NCI-H510A (cell line): ENCODE measurements around the gene C10orf143.

ENCODE experiments used
- DNase-seq: peaks from one replicate; lab custom pipeline; 2025; lab: John Stamatoyannopoulos, UW

C10orf143 gene

DNA sequence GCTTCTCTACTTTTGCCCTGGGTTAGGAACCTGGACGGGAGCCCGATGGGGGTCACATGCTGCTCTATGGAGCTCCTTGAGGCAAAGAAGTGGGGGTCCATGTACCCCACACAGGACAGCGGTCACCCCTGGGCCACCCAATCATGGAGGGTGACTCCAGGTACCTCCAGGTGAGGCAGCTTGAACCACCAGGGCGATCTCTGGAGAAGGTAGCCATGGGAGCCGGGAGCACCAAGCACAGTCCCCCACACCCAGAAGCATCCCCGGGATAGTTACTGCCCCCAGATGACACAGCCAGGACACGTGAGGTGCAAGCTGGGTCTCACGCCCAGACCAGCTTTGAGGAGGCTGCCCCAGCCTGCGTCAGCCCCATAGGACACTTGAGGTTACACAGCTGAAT is 58.4 kb downstream of the C10orf143 start:
- DNase-seq, result no peak

DNA sequence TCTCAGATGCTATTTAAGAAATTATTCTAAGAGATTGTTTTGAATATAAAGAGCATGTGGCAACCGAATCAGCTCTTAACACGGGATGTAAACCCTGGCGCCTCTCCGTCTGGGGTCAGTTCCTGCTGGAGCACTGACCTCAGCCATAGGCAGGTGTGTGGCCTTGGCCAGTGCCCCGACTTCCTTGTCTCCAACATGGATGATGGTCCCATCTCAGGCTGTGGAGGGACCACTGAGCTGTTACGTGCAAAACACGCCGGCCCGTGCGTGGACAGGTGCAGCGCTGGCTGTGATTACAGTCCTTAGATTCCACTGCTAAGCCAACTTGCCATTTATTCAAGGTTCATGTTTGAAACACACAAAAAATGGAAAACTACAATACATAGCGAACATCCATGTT is 59.9 kb downstream of the C10orf143 start:
- no peak for DNase-seq

DNA sequence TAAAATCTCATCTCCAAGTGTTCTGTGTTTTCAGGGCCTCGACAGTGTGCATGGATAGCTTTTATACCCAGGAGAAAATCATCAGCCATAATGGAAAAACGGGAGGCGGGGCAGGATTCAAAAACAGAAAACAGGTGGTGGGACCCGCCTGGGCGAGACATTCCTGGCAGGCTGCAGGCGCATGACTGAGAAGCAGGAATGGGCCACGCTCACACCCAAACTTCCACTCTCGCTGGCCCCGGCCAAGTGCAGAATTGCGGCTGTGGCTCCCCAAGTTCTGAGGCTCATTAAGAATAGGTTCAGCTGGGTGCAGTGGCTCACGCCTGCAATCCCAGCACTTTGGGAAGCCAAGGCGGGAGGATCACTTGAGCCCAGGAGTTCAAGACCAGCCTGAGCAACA is 60.6 kb downstream of the C10orf143 start:
- no peak for DNase-seq

DNA sequence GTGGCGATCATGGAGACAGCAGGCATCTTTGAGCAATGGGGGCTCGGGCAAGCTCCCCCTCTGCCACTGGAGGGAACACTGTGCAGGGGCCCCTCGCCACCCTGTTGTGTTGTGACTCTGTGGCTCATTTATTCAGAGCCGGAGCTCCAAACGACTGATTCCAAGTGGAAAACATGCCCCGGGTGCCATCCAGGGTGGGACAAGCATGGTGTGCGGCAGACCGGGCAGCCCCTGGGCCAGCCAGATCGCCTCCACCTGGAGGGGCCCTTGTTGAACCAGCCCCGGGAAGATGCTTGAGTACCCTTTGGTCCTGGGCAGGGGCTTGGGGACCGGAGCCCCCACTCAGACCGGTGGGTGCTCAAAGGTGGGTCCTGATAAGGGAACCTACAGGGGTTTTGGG is 61.4 kb downstream of the C10orf143 start:
- no peak for DNase-seq

DNA sequence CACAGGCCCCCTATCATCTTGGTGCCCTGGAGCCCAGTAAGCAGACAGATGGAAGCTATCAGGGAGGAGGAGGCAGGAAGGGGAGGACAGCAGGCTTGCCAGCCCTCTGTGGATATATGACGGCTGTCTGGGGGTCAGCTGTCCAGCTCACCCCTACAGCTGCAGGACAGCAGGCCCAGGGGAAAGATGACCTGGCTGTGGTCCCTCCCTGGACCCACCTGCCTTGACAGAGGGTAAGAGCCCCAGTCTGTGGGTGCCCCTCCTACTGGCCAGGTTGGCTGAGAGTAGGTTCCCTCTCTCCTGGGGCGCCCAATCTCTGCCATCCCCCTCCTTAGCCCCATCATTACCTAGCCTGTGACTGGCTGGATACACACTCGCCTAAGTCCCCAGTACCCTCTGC is 62.5 kb downstream of the C10orf143 start:
- no peak for DNase-seq

DNA sequence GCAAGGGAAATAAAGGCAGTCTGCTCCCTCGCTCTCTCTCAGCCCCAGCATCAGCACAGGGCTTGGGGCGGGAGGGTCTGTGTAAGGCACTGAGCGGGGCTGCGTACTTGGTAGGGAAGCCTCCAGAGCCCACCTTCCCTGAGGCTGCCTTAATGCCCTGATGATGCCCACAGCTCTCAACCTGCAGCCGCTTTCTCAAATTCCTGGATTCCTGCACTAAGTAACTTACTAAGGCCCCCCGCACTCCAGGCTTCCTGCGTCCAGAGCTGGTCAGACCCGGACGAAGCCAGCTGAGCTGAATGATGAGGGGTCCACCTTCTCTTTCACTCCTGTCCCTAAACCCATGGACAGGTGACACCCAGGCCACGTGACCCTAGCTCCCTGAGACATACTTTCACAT is 63.3 kb downstream of the C10orf143 start:
- no peak for DNase-seq

DNA sequence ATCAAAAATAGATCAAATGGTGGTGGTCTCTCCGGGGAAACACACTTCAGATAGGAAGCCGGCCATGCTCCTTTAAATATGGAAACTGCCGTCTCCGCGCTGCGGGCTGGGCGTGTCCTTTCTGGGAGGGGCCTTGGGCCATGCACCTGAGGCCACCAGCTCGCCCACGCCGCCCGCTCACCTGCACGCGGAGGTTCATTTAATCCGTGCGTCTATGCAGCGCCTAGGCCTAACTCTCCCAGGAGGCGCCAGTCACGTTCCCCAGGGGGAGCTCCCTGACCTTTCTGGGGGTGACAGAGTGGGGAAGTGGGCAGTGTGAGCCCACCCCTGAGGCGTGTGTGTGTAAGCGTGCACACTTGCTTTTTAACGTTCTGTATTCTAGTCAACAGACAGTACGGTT is 64.0 kb downstream of the C10orf143 start:
- DNase-seq, result no peak

DNA sequence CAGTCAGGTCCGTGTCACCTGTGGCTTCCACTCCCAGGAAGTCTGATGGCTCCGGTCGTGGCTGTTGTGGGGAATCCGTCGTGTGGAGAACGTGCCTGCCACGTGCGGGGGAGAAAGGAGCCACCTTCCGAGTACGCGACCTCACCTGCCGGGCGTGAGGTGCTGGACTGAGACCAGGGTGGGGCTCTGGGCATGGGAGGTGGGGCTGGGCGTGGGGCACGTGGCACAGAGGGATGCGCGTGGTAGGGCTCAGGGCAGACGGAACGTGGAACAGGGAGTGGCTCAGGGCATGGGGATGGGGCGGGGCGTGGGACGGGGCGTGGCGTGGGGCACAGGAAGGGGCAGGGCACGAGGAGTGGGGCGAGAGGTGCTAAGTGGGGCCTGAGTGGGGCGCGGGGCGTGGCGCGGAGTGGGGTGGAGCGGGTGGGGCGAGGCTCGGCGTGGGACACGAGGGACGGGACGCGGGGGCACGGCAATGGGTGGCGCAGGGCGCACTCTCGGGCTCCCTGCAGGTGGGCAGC is 64.8 kb downstream of the C10orf143 start:
- DNase-seq, result no peak

DNA sequence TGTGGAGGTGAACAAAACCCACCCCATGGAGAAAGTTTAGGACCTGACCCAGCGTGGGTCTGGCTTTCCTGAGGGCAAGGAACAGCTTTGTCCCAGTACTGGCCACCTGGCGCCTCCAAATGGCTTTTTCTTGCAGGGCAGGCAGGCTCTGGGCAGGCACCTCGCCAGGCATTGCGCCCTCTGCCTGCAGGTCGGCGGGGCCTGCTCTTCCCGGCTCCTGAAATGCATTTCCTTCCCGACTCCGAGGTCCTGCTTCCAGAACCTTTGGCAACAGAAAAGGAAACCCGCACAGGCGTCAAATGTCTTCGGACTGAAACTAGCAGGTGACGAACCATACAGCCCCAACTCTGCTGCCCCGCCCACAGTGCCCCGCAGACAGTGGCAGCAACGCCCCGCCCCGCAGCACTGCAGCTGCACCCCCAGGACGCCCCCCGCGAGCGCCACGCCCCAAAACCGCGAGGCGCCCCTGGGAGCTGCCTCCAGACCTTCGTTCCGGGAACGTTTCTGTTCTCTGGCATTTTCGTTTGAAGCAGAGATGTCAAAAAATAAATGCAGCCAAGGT is 65.5 kb downstream of the C10orf143 start:
- no peak for DNase-seq

DNA sequence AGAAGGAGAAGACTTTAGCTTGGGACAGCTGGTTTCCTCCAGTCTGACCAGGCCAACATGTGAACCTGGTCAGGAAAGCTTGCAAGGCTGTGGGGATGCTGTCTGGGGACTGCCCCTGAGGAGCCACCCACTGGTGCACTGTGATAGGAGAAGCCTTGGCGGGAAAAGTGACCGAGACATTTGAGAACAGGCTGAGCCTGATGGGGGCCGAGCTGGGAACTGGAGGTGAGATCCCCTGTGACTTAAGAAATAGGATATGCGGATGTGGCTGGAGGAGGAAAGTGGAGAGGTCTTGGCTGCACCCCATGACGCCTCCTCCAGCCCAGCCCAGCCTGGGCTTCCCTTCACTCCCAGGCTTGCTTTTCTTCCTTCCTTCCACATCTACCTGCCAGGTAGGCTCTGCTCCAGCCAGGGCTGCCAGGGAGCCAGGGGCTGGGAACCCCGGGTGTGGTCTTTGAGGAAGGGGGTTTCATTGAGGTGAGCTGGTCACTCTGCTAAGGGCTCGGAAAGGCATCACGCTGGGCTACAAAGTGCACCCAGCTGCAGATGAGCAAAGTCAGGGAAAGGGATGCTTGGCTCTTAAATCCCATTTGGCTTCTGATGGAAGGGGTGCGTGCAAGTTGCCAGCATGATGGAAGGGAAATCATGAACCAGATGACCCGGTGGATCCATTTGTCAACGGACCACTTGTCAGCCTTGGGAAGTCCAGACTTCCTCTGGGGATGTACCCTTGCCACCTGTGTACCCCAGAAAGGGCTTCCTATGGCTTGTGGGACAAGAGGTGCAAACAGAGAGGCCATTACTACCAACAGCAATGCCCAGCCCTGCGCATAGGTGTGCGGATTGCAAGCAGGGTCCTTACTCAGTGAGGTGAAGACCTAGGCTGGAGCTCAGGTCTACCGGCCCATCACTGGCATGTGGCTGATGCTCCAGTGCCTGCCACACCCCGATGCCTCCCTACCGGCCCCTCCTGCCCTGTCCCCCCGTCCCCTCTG is 66.3 kb downstream of the C10orf143 start:
- no peak for DNase-seq

DNA sequence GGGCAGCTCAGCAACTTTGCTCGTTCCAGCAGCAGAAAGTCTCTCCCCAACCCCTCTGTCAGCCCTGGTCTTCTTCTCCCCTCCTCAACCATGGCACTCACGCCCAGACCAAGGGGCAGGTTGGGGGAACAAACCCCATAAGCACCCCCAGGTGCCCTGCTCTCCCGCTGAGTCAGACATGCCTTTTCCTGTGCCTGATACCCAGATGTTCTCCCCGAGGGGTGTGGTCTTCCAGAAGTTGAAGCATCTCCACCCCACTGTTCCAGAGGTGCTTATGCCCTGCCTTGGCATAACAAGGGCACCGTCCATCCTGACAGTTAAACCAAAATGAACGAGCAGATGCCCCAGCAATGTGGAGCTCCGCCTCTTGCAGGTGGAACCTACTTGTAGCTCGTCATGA is 67.1 kb downstream of the C10orf143 start:
- no peak for DNase-seq

DNA sequence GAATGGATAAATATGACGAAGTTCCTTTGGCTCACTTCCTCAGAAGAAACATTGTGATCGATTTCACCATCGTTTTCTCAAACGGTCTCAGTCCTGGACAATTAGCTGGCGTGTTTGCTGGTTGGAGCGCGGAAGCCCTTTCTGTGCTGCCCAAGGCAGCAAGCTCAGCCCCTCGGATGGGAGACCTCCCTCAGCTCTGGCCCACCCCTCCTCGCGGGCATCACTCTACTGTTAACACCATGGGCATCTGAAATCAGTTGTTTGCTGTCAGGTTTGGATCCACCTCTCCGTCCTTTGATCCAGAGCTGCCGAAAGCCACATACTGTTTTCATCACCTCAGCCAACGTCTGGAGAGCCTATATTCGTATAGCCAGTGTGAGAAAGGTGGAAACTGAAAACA is 68.2 kb downstream of the C10orf143 start:
- no peak for DNase-seq

DNA sequence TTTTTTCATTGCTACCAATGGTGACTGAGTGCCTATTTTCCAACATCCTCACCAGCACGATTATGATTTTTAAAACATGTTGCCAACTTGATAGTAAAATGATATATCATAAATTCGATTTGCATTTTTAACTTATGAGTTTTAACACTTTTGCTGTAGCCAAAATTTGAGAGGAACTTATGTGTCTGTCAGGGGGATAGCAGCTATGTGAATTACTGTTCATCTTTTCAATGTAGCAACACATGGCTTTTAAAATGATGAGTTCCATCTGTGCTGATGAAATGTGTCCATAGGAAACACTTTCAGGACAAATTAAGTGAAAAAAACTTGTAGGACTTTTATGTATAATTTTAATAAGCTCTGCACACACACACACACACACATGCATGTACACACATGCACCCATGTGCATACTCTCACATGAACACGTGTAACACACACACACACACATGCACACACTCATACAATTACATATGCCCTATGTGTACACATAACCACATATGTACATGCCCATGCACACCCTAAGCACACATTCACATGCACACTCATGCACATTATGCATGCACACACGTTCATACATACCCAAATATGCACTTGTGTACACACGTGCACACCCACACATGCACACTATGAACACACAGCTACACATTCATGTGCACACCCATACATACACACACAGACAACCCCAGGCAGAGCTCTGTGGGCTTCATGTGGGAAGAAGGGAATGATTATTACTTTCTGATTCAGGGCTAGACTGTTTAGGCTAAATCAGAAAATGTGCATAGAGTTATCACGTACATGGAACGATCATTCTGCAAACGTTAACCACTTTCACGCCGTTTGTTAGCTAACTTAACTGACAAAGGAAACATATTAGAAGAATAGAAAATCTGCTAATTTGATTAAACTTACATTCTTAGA is 68.9 kb downstream of the C10orf143 start:
- DNase-seq, result no peak

DNA sequence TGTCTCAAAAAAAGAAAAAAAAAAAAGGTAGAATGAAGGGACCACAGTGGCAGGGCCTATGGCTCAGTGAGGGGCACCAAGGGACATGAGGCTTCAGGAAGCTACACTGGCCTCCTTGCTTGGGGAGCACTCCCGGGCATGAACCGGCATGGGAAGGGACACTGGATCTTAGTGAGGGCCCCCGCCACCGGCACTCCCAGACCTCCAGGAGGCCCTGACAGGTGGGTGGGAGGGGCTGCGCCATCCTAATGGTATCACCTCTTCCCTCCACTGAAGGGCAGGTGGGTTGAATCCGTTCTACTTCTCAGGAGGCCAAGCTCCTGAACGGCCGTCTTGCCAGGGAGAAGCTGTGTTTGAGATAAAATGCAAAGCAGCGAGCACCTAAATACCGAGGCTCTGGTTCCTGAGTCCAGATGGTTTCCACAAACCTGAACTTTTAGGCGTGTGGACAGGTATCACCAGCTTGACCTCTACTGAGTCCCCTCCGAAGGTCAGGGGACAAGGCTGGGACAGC is 69.8 kb downstream of the C10orf143 start:
- DNase-seq, result no peak

DNA sequence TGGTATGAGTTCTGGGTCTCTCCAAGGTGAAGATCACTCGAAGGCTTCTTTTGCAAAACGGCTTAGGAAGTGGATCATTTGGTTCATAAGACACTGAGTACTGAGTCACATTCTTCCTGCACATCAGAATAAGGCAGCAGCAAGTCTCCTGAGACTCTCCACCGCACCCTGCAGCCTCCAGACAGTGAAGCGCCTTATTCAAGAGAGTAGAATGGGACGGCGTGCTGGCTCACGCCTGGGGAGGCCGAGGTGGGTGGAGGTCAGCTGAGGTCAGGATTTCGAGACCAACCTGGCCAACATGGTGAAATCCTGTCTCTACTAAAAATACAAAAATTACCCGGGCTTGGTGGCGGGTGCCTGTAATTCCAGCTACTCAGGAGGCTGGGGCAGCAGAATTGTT is 70.3 kb downstream of the C10orf143 start:
- no peak for DNase-seq

DNA sequence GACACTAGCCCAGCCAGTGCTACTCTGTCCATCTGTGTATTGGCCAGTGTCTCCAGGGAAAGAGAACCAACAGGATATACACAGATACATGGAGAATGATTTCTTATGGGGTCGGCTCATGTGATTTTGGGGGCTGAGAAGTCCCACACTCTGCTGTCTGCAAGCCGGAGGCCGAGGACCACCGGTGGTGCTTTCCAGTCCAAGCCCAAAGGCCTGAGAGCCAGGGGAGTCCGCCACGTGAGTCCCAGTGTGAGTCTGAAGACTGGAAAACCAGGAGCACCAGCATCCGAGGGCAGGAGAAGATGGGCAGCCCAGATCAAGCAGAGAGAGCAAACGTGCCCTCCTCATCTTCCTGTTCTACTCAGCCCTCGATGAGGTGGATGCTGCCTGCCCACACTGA is 71.5 kb downstream of the C10orf143 start:
- no peak for DNase-seq

DNA sequence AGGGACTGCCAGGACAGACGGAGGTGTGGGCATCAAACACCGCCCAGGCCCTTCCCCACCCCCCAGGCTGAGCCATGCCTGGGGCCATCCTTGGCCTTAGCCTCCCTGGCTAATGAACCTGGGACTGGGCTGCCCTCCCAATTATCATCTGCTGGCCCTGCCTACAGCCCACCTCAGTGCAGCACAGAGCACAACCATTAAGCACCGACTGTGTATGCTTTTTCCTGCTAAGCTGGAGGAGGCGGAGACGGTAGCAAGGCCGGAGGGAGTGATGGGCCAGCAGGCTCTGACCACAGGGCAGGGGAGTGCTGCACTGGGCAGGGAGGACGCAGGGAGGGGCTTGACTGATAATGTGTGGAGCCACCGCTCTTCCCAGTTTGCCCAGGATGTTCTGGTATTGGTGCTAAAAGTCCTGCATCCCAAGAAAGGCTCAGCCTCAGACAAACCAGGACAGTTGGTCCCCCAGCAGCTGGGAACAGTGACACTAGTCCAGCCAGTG is 72.0 kb downstream of the C10orf143 start:
- no peak for DNase-seq

DNA sequence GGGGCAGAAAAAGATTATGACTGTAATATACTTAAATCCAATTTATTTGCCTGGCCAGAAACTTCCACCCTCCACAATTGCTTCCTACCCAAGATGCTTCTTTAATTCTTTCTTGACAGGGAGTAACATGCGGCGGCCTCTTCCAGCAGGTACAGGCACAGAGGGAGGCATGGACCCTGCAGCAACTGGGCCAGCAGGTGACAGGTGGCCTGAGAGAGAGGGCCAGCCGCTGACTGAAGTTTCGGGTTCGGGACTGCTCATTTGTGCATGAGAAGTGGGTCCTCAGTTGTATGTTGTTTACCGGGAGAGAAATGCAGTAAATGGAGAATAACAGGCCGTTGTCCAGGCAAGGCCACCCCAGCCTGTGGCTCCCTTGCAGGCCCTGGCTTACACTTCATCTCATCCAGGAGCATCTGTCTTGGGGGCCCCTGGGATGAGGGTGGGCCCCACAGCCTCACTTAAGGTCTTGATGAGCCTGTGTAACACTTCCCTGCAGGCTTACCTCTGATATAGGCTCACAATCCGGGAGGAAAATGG is 72.5 kb downstream of the C10orf143 start:
- DNase-seq, result no peak

DNA sequence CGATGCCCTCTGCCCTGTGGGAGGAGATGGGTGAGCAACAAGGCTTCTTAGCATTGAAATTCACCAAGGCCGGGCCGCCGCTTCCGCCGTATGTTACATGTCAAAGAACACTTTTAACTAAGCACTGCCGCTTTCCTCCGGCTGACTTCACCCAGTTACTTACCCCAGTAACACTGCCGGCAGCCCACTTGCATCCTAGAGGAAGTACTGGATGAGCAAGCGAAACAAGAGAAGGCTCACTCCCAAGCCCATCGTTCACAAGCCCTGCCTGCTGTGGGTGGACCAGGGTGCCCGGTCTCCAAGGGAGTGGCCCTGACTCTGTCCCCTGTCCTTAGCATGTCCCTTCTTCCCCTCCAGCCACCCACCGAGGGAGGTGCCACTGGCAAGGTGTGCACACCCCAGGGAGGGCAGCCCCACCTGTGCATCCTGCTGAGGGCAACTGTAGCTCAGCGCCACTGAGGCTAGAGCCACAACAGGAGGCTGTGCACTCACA is 73.4 kb downstream of the C10orf143 start:
- DNase-seq, result no peak

DNA sequence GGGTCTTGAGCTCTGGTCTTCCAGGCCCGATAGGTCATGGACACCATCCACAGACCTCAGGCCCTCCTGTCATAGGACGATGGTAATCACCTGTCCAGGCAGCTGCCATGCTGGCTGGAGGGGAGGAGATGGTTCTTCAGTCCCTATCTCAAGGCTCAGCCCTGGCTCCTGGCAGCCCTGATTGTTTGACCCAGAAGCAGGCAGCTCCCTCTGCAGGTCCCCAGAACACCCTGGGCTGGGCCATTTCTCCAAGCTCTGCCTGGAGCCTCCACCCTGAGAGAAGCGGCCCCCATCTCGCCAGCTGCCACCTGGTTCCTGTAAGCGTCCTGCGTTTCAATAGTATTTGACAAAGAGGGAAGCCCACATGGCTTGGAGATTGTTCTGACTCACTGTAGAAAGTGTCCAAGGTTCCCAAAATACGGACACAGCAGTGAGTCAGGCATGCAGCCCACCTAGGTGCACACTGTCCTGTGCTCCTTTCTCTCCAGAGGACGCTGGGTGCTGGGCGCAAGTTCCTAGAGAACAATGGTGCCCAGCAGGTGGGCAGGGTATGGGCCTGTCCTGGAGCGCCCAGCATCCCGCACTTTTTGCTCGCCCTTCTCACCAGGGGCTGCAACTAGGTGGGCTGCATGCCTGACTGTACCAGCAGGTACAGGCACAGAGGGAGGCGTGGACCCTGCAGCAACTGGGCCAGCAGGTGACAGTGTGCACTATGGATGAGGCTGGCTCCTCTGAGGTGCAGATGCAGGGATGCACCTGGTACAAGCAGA is 74.1 kb downstream of the C10orf143 start:
- no peak for DNase-seq

DNA sequence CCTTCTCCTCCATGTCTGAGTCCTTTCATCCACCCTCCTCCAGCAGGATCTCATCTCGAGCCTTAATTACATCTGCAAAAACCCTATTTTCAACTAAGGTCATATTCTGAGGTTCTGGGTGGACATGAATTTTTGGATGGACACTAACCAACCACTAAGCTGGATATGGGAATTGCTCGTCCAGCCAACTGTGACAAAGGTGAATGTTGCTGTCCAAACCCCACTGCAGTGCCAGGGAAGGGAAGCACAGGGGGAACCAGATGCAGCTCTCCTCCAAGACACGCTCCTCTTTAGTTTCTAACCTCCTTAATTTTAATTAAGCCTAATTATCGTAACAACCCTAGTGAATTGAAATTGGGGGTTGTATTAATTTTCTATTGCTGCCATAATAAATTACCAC is 81.4 kb downstream of the C10orf143 start:
- no peak for DNase-seq
